Breast epithelium (tissue), 3 donors: ENCODE data around the gene SLC13A2.

Experiments
- CTCF ChIP-seq, 3 donors: fragments of 450-650 bp; IDR thresholded peaks; one replicate each; pipeline ENCODE4 v1.5.1; 2016 to 2017; ENCODE audit warnings: antibody characterized with exemption in 3 of 3, mild to moderate bottlenecking in 3 of 3, moderate library complexity in 3 of 3
- POLR2A ChIP-seq: fragments of 450-650 bp; IDR thresholded peaks from one replicate; pipeline ENCODE4 v1.6.1; 2016; ENCODE audit warnings: antibody characterized with exemption, mild to moderate bottlenecking, moderate library complexity
- POLR2AphosphoS5 ChIP-seq, 3 donors: sonication (generic); formaldehyde crosslinking; IDR thresholded peaks; one replicate each; pipeline ENCODE4 v1.6.1; 2017; ENCODE audit warnings: antibody characterized with exemption in 3 of 3

- no peak for TF ChIP-seq CTCF (IDR thresholded peaks at IDR 0.05)
- no peak for TF ChIP-seq POLR2A
- TF ChIP-seq POLR2AphosphoS5 (IDR thresholded peaks at IDR 0.05), result no peak
Observed at GRCh38 chr17:28470914-28471366, 2.5 kb upstream of the SLC13A2 start.
